Measurements from ENCODE around the gene AATK.
A peak's percentile ranks its signal among the peaks of the same experiment; 100 is the strongest.

The AATK gene

GRCh38 chr17:81142301-81143199, 23.5 kb downstream of the AATK start:
- DNase-seq, result peak; percentile 64 to 72

- no peak for DNase-seq
Observed at GRCh38 chr17:81140695-81141094, 25.3 kb downstream of the AATK start.

- no peak for DNase-seq
Observed at GRCh38 chr17:81140018-81140417, 26.0 kb downstream of the AATK start.

GRCh38 chr17:81139428-81139827, 26.6 kb downstream of the AATK start:
- DNase-seq, result no peak

GRCh38 chr17:81138500-81138899, 27.5 kb downstream of the AATK start:
- no peak for DNase-seq

- DNase-seq, result no peak
Observed at GRCh38 chr17:81138083-81138482, 27.9 kb downstream of the AATK start.

GRCh38 chr17:81137248-81137647, 28.8 kb downstream of the AATK start:
- DNase-seq, result no peak

- no peak for DNase-seq
Observed at GRCh38 chr17:81136366-81136765, 29.7 kb downstream of the AATK start.

- no peak for DNase-seq
Observed at GRCh38 chr17:81135505-81136278, 30.3 kb downstream of the AATK start.

- DNase-seq, result no peak
Observed at GRCh38 chr17:81134064-81134781, 31.8 kb downstream of the AATK start.

- DNase-seq, result no peak
Observed at GRCh38 chr17:81132770-81133723, 33.0 kb downstream of the AATK start.

GRCh38 chr17:81132197-81132540, 33.9 kb downstream of the AATK start:
- DNase-seq, result no peak

GRCh38 chr17:81131486-81132196, 34.4 kb downstream of the AATK start:
- no peak for DNase-seq

GRCh38 chr17:81130385-81131361, 35.3 kb downstream of the AATK start:
- DNase-seq, result no peak

GRCh38 chr17:81129711-81130367, 36.2 kb downstream of the AATK start:
- DNase-seq, result no peak

- DNase-seq, result no peak
Observed at GRCh38 chr17:81129289-81129688, 36.7 kb downstream of the AATK start.

- DNase-seq, result no peak
Observed at GRCh38 chr17:81128774-81129173, 37.2 kb downstream of the AATK start.

- DNase-seq, result no peak
Observed at GRCh38 chr17:81128338-81128737, 37.7 kb downstream of the AATK start.

GRCh38 chr17:81127526-81128177, 38.4 kb downstream of the AATK start:
- DNase-seq, result no peak
